Heart left ventricle (tissue), 13 donors: ENCODE results near the gene AFDN.

Experiments used
- POLR2A ChIP-seq, 2 donors: fragments of 450-650 bp; IDR thresholded peaks; one replicate each; pipeline ENCODE4 v1.6.1; 2017; ENCODE audit warnings: antibody characterized with exemption in 2 of 2, mild to moderate bottlenecking in 2 of 2, moderate library complexity in 2 of 2
- TF ChIP-seq, protein P1 (sequence below), 12 donors: fragments of 200-600 bp; sonication (generic) in 4 of 12; IDR thresholded peaks; one replicate each; pipeline versions ENCODE4 v1.5.0 to v1.8.0; 2018 to 2022; ENCODE audit warnings: antibody characterized with exemption in 12 of 12, mild to moderate bottlenecking in 5 of 12
- donor health status: ischemic (EF 13 %, LVEDD 7.1; RV severe dilation, severe dysfunction).
- donor health status: DM: no; HTN: yes; CAD: no.
- donor health status: DM: no; HTN: no; CAD: no.
- donor health status: ischemic (EF 25% LVEDD 6.9; RV normal size, moderate dysfunction).
- donor health status: ischemic (EF 25% LVEDD 5.7; RV mildly dilated, moderate dysfunction).
- donor health status: ischemic (EF 35%, LVEDD 5.7; RV mildly dilated, moderate dysfunction).
- donor health status: nonischemic (EF 11% LVEDD 7.7; RV severe dilation, severe dysfunction).
- donor health status: DM: yes; HTN: yes; CAD: no.
- donor health status: PGD.
- donor health status: ischemic (EF 29% LVEDD 5.4; RV normal size, mild dysfunction).
- donor health status: nonischemic (EF 23%, LVEDD 6.1; RV moderate dilation, normal function).

DNA sequence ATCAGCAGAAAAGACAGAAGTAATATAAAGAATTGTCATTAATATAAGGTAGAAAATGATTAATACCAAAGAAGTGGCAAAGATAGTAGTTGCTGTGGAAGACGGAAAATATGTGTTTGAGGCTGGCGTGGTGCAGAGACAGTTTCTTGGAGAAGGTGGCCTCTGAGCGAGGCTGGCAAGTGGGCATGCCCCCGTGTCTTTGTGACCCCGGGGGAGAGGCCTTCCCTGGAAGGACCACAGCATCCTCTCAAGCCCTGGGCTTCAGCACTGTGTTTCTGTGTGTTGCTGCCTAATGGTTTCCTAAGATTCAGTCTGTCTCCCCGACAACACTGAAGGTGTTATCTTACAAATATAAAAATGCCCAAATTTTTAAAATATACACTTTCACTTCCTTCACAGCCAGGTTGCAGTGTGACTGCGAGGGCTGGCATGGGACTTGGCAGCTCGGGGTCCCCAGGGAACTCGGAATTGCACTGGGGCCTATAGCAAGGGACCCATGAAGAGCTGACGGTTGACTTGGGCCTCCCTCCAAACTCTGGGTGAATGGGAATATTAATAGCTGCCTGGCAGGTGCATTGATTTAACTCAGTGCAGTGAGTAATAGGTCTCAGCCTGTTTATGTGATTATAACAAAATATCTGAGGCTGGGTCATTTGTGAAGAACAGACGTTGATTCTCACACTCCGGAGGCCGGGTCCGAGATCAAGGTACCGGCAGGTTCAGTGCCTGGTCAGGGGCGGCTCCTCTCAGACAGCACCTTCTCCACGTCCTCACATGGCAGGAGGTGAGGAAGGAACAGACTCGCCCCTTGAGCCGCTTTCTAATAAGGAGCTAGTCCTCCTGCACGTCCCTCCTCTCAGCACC is 47.4 kb upstream of the AFDN start:
- TF ChIP-seq, protein P1, sequence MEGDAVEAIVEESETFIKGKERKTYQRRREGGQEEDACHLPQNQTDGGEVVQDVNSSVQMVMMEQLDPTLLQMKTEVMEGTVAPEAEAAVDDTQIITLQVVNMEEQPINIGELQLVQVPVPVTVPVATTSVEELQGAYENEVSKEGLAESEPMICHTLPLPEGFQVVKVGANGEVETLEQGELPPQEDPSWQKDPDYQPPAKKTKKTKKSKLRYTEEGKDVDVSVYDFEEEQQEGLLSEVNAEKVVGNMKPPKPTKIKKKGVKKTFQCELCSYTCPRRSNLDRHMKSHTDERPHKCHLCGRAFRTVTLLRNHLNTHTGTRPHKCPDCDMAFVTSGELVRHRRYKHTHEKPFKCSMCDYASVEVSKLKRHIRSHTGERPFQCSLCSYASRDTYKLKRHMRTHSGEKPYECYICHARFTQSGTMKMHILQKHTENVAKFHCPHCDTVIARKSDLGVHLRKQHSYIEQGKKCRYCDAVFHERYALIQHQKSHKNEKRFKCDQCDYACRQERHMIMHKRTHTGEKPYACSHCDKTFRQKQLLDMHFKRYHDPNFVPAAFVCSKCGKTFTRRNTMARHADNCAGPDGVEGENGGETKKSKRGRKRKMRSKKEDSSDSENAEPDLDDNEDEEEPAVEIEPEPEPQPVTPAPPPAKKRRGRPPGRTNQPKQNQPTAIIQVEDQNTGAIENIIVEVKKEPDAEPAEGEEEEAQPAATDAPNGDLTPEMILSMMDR (IDR thresholded peaks at IDR 0.05), result no peak
- TF ChIP-seq POLR2A (IDR thresholded peaks at IDR 0.05), result no peak
